GM21619 (cell line): ENCODE data around the gene RNF212.

Experiments used
- ATAC-seq: cut with Tn5 transposase; IDR thresholded peaks from one replicate; pipeline ENCODE4 v1.9.1; 2021; ENCODE audit not compliant: unreplicated experiment

Gene RNF212

GRCh38 chr4:1036976-1037810 is 76.2 kb downstream of the RNF212 start:
- no peak for ATAC-seq

- ATAC-seq, result no peak
These were observed 77.3 kb downstream of the RNF212 start for GRCh38 chr4:1036095-1036494.

GRCh38 chr4:1035510-1035909 is 77.9 kb downstream of the RNF212 start:
- no peak for ATAC-seq

GRCh38 chr4:1033840-1034551 is 79.4 kb downstream of the RNF212 start:
- ATAC-seq, result no peak

- no peak for ATAC-seq
These were observed 80.5 kb downstream of the RNF212 start for GRCh38 chr4:1032861-1033260.

GRCh38 chr4:1031956-1032795 is 81.2 kb downstream of the RNF212 start:
- no peak for ATAC-seq

- no peak for ATAC-seq
These were observed 82.0 kb downstream of the RNF212 start for GRCh38 chr4:1031346-1031745.

GRCh38 chr4:1030559-1030958 is 82.8 kb downstream of the RNF212 start:
- ATAC-seq, result no peak

GRCh38 chr4:1030031-1030430 is 83.3 kb downstream of the RNF212 start:
- no peak for ATAC-seq

GRCh38 chr4:1029529-1029928 is 83.8 kb downstream of the RNF212 start:
- no peak for ATAC-seq

GRCh38 chr4:1028574-1029220 is 84.7 kb downstream of the RNF212 start:
- ATAC-seq, result no peak

GRCh38 chr4:1027915-1028238 is 85.5 kb downstream of the RNF212 start:
- ATAC-seq, result no peak

- ATAC-seq, result no peak
These were observed 86.0 kb downstream of the RNF212 start for GRCh38 chr4:1027219-1027914.

- peak; percentile 54 for ATAC-seq
These were observed 87.2 kb downstream of the RNF212 start for GRCh38 chr4:1026115-1026514.

- no peak for ATAC-seq
These were observed 88.3 kb downstream of the RNF212 start for GRCh38 chr4:1024882-1025545.

GRCh38 chr4:1023895-1024740 is 89.2 kb downstream of the RNF212 start:
- no peak for ATAC-seq

- ATAC-seq, result no peak
These were observed 90.2 kb downstream of the RNF212 start for GRCh38 chr4:1023075-1023640.

GRCh38 chr4:1022739-1023066 is 90.7 kb downstream of the RNF212 start:
- no peak for ATAC-seq
